ENCODE data around the gene ZSCAN10. TPM values are rescaled to one million over a fixed set of nuclear protein-coding genes. Genes with fewer than 3 reads are reported as not detected.

ZSCAN10 gene
- total and polyA plus RNA-seq, 2 of the 13 experiments (the other 11 are each of a cell fraction or from before 2014, with no cell fraction given) = not detected

DNA sequence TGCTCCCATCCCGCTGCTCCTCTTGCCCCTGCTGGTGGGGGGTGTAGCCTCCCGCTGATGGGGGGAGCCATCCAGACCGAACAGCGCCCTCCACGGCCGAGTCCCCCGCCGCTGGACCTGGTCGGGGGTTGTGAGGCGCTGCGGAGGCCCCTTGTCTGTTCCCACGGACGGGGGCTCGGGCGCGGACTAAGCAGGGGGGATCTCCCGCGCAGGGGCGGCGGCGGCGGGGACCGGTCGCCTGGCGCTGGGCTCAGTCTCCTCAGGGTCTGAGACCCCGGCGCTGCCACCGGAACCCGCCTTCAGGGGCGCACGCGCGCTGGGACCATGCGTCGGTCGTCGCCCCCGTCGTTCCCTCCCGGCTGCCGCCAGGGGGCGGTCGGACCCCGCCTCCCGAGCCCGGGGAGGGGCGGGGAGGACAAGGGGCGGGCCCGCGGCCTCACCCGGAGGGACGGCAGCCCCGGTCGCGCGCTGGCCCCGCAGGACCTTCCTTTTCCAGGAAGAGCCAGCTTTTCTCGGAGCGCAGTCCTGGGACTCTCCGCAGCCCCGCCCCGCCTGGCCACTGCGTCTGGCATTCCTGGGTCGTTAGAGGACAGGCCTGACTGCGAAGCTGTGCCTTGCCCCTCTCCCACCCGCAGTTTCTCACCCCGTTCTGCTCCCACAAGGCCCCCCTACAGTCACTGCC lies 39.9 kb downstream of the ZSCAN10 start (continued):
- TF ChIP-seq MTA3 (CRISPR knock-in tag; IDR thresholded peaks at IDR 0.05) (no peak), ZSCAN12 (CRISPR knock-in tag; IDR thresholded peaks at IDR 0.05) (no peak), DPF2 (CRISPR knock-in tag; IDR thresholded peaks at IDR 0.05; ENCODE audit: borderline replicate concordance, low read depth) (no peak), FOXK2 (IDR thresholded peaks at IDR 0.05) (no peak), ZSCAN9 (CRISPR knock-in tag; IDR thresholded peaks at IDR 0.05; ENCODE audit: borderline replicate concordance) (no peak), MIER3 (CRISPR knock-in tag; IDR thresholded peaks at IDR 0.05; ENCODE audit: borderline replicate concordance) (no peak), NR2C2 (CRISPR knock-in tag; IDR thresholded peaks at IDR 0.05; ENCODE audit: borderline replicate concordance) (peak; percentile 44; the same call in 1 of the 2 replicates), GATAD1 (CRISPR knock-in tag; IDR thresholded peaks at IDR 0.05) (peak; percentile 78), IKZF5 (CRISPR knock-in tag; IDR thresholded peaks at IDR 0.05) (no peak; the same call in none of the 2 replicates), ZNF317 (CRISPR knock-in tag; IDR thresholded peaks at IDR 0.05) (peak; percentile 48; the same call in 1 of the 2 replicates), FOXK1 (CRISPR knock-in tag; IDR thresholded peaks at IDR 0.05; ENCODE audit: borderline replicate concordance, low read depth) (no peak), ZNF598 (CRISPR knock-in tag; IDR thresholded peaks at IDR 0.05; ENCODE audit: borderline replicate concordance) (peak; percentile 65; the same call in 1 of the 2 replicates), RELA (CRISPR knock-in tag; IDR thresholded peaks at IDR 0.05) (peak; percentile 74; the same call in 1 of the 2 replicates), RAD21 (CRISPR knock-in tag; IDR thresholded peaks at IDR 0.05) (peak; percentile 98), RBFOX2 (IDR thresholded peaks at IDR 0.05; ENCODE audit: low read depth, low read length) (peak; percentile 71), ZNF354B (CRISPR knock-in tag; IDR thresholded peaks at IDR 0.05) (no peak), HDAC2 (CRISPR knock-in tag; IDR thresholded peaks at IDR 0.05) (no peak), ARHGAP35 (CRISPR knock-in tag; IDR thresholded peaks at IDR 0.05; ENCODE audit: borderline replicate concordance) (peak; percentile 22; the same call in 1 of the 2 replicates), CSRNP1 (CRISPR knock-in tag; IDR thresholded peaks at IDR 0.05) (no peak), ZNF292 (CRISPR knock-in tag; IDR thresholded peaks at IDR 0.05; ENCODE audit: borderline replicate concordance, low read depth) (no peak), BCL3 (CRISPR knock-in tag; IDR thresholded peaks at IDR 0.05) (peak; percentile 52; the same call in 1 of the 2 replicates), ZNF784 (CRISPR knock-in tag; IDR thresholded peaks at IDR 0.05; ENCODE audit: borderline replicate concordance) (no peak)
- TF ChIP-seq, protein P1, sequence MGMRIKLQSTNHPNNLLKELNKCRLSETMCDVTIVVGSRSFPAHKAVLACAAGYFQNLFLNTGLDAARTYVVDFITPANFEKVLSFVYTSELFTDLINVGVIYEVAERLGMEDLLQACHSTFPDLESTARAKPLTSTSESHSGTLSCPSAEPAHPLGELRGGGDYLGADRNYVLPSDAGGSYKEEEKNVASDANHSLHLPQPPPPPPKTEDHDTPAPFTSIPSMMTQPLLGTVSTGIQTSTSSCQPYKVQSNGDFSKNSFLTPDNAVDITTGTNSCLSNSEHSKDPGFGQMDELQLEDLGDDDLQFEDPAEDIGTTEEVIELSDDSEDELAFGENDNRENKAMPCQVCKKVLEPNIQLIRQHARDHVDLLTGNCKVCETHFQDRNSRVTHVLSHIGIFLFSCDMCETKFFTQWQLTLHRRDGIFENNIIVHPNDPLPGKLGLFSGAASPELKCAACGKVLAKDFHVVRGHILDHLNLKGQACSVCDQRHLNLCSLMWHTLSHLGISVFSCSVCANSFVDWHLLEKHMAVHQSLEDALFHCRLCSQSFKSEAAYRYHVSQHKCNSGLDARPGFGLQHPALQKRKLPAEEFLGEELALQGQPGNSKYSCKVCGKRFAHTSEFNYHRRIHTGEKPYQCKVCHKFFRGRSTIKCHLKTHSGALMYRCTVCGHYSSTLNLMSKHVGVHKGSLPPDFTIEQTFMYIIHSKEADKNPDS (CRISPR knock-in tag; IDR thresholded peaks at IDR 0.05) = peak; percentile 59; the same call in 1 of the 2 replicates
